A549 (cell line): ENCODE data around the gene GRIK2. TPM values are rescaled to one million over a fixed set of nuclear protein-coding genes. Genes with fewer than 3 reads are reported as not detected.

Source experiments
- ATAC-seq, 2 experiments: fragments of 200-7000 bp in 1 of 2; fragments of >200 bp in 1 of 2; cut with Nextera tagmentation in 1 of 2; cut with Tn5 transposase in 1 of 2; 3 replicates each; pipeline versions ENCODE4 v1.8.0 to v1.9.1; 2018 to 2020; ENCODE audit warnings: mild to moderate bottlenecking in 1 of 2, moderate library complexity in 1 of 2
- CTCF ChIA-PET: fragments of 300-600 bp; sonication (Branson Sonifier 250); formaldehyde crosslinking; extraction: SDS; loops from one replicate; lab custom pipeline; 2021; ENCODE audit warnings: antibody characterized with exemption, inconsistent platforms; lab: Yijun Ruan, JAX
- POLR2A ChIA-PET: fragments of 350-600 bp; formaldehyde crosslinking; extraction: SDS; loops from one replicate; lab custom pipeline; 2021; ENCODE audit warnings: antibody characterized with exemption, inconsistent platforms; lab: Yijun Ruan, JAX
- DNase-seq, 2 experiments: peaks; one replicate each; pipeline versions ENCODE4 v3.0.0 to v3.0.0-alpha.2; 2011 to 2016; ENCODE audit warnings: low read depth in 1 of 2, low spot score in 1 of 2
- FAIRE-seq: peaks from 2 replicates; lab custom pipeline; 2011; peaks lifted over from hg19 to GRCh38; lab: Jason Lieb, UNC
- H3K27ac ChIP-seq, 2 experiments: fragments of >200 bp; sonication (Bioruptor Twin); formaldehyde crosslinking; 3 replicates each; pipeline ENCODE4 v1.5.1; 2016 to 2017
- H3K4me1 ChIP-seq: fragments of >200 bp; sonication (Bioruptor Twin); formaldehyde crosslinking; 3 replicates; pipeline ENCODE4 v1.6.1; 2016
- H3K4me2 ChIP-seq: fragments of >200 bp; sonication (Bioruptor Twin); formaldehyde crosslinking; 3 replicates; pipeline ENCODE4 v1.6.1; 2016
- H3K4me3 ChIP-seq: fragments of >200 bp; sonication (Bioruptor Twin); formaldehyde crosslinking; 3 replicates; pipeline ENCODE4 v1.5.1; 2016
- H3K9me3 ChIP-seq: fragments of >200 bp; sonication (Bioruptor Twin); formaldehyde crosslinking; 3 replicates; pipeline ENCODE4 v1.6.1; 2016
- CBX8 ChIP-seq: fragments of 200-600 bp; sonication (generic); IDR thresholded peaks from 2 replicates; pipeline ENCODE4 v1.6.1; 2016
- CEBPB ChIP-seq, 2 experiments: fragments of >200 bp in 1 of 2; sonication (Bioruptor Twin) in 1 of 2; formaldehyde crosslinking in 1 of 2; IDR thresholded peaks; 2 replicates each; pipeline ENCODE4 v1.6.1; 2012 to 2016
- CHD2 ChIP-seq: fragments of 150-350 bp; IDR thresholded peaks from 2 replicates; pipeline ENCODE4 v1.6.1; 2014; ENCODE audit warnings: low read length; ENCODE audit not compliant: partially characterized antibody
- CHD4 ChIP-seq: fragments of 200-600 bp; sonication (generic); IDR thresholded peaks from 2 replicates; pipeline ENCODE4 v1.6.1; 2016; ENCODE audit warnings: antibody characterized with exemption, mild to moderate bottlenecking, borderline replicate concordance
- FOSB ChIP-seq: fragments of 250-450 bp; sonication (Bioruptor Pico); IDR thresholded peaks from 2 replicates; pipeline ENCODE4 v1.5.0; 2020; ENCODE audit warnings: mild to moderate bottlenecking, moderate library complexity
- FOSL2 ChIP-seq, 2 experiments: fragments of 450-650 bp in 1 of 2; fragments of >200 bp in 1 of 2; sonication (Bioruptor Twin) in 1 of 2; formaldehyde crosslinking; IDR thresholded peaks; 2 replicates each; pipeline versions ENCODE4 v1.5.0 to v1.6.1; 2016 to 2020; ENCODE audit warnings: mild to moderate bottlenecking in 1 of 2, moderate library complexity in 1 of 2
- GATA3 ChIP-seq: IDR thresholded peaks from 2 replicates; pipeline ENCODE4 v1.6.1; 2012; ENCODE audit warnings: borderline replicate concordance
- HOXB5 ChIP-seq: fragments of 250-450 bp; sonication (Bioruptor Pico); IDR thresholded peaks from 2 replicates; pipeline ENCODE4 v1.5.0; 2020; ENCODE audit warnings: mild to moderate bottlenecking, moderate library complexity
- JUN ChIP-seq, 2 experiments: fragments of >200 bp; sonication (Bioruptor Twin); formaldehyde crosslinking; IDR thresholded peaks; 2 replicates in 1 of 2; 3 replicates in 1 of 2; pipeline ENCODE4 v1.6.1; 2016 to 2017
- JUNB ChIP-seq: fragments of >200 bp; sonication (Bioruptor Twin); formaldehyde crosslinking; IDR thresholded peaks from 2 replicates; pipeline ENCODE4 v1.6.1; 2016
- KDM1A ChIP-seq: fragments of 200-600 bp; sonication (generic); IDR thresholded peaks from 2 replicates; pipeline ENCODE4 v1.6.1; 2016; ENCODE audit warnings: low read depth, mild to moderate bottlenecking
- NR3C1 ChIP-seq: fragments of >200 bp; sonication (Bioruptor Twin); formaldehyde crosslinking; IDR thresholded peaks from 3 replicates; pipeline ENCODE4 v1.6.1; 2017
- PHF8 ChIP-seq: fragments of 200-600 bp; sonication (generic); IDR thresholded peaks from 2 replicates; pipeline ENCODE4 v1.6.1; 2016; ENCODE audit warnings: low read depth, mild to moderate bottlenecking, antibody characterized with exemption, moderate library complexity, borderline replicate concordance
- POLR2AphosphoS2 ChIP-seq: conservative IDR thresholded peaks from 2 replicates; pipeline ENCODE4 v1.6.1; 2012; ENCODE audit warnings: low read length, improper control_type of control experiment, inconsistent platforms
- RCOR1 ChIP-seq: fragments of 150-350 bp; IDR thresholded peaks from 2 replicates; pipeline ENCODE4 v1.6.1; 2014; ENCODE audit warnings: antibody characterized with exemption, low read length, low read depth
- RFX5 ChIP-seq: fragments of 450-650 bp; IDR thresholded peaks from 2 replicates; pipeline ENCODE4 v1.7.1; 2014; ENCODE audit warnings: antibody characterized with exemption, mild to moderate bottlenecking, moderate library complexity
- SMC3 ChIP-seq: fragments of >200 bp; sonication (Bioruptor Twin); formaldehyde crosslinking; IDR thresholded peaks from 3 replicates; pipeline ENCODE4 v1.6.1; 2018; ENCODE audit warnings: inconsistent platforms
- SREBF2 ChIP-seq: fragments of 450-650 bp; IDR thresholded peaks from 2 replicates; pipeline ENCODE4 v1.6.1; 2014; ENCODE audit warnings: mild to moderate bottlenecking, moderate library complexity
- TFCP2L1 ChIP-seq: fragments of 250-450 bp; sonication (Bioruptor Pico); IDR thresholded peaks from 2 replicates; pipeline ENCODE4 v1.5.0; 2021; ENCODE audit warnings: mild to moderate bottlenecking
- TP53 ChIP-seq: fragments of 250-450 bp; sonication (Bioruptor Pico); IDR thresholded peaks from 2 replicates; pipeline ENCODE4 v1.5.0; 2021; ENCODE audit warnings: mild to moderate bottlenecking, moderate library complexity
- WGBS: methylation state at CpG from one replicate; pipeline ENCODE4 v1.1.6; 2017; ENCODE audit errors: missing lambda C conversion rate; 5-methylcytosine and 5-hydroxymethylcytosine counted together
- polyA plus RNA-seq, 4 experiments: library from polyadenylated mRNA; depleted of rRNA in 3 of 4; stranded (reverse); fragments of >200 nt; fragmentation: RNase III in 1 of 4; extraction: RNeasy Plus Mini Kit Qiagen cat#74134 plus additional on column Dnase treatment in 1 of 4; gene quantifications; 2 replicates in 3 of 4; 3 replicates in 1 of 4; pipeline ENCODE4 v1.2.3, GENCODE V29; 2011 to 2017
- TF ChIP-seq, protein P1 (sequence below): fragments of 450-650 bp; IDR thresholded peaks from 2 replicates; pipeline ENCODE4 v1.6.1; 2014; ENCODE audit warnings: antibody characterized with exemption
- TF ChIP-seq, protein P2 (sequence below): fragments of 250-450 bp; sonication (Bioruptor Pico); IDR thresholded peaks from 2 replicates; pipeline ENCODE4 v1.5.0; 2021; ENCODE audit warnings: mild to moderate bottlenecking, moderate library complexity, borderline replicate concordance
- TF ChIP-seq, protein P3 (sequence below): fragments of >200 bp; sonication (Bioruptor Twin); formaldehyde crosslinking; IDR thresholded peaks from 3 replicates; pipeline ENCODE4 v1.5.1; 2016

Gene GRIK2
- polyA plus RNA-seq, 2 of the 4 experiments (the other 2 are of a cell fraction), result 0.56 to 0.65 TPM

DNA sequence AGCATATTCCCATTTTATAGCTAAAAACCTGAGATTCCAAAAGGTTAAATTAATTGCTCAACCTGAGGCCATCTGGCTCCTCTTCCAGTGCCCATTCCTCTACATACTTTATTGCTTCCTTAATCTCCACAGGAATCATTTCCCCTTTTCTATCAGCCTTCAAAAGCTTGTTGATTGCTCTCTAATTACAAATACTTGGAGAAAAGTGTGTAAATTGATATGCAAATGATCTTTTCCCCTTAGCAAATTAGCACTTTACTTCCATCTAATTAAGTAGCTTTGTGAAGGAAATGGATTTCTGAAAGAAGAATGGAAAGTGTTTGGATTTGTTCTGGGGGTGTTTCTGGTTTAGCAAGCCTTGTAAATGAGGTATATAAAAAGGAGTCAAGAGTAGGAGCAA, 323.3 kb downstream of the GRIK2 start:
- ATAC-seq, result no peak
- Histone ChIP-seq H3K27ac (no peak overlapping the region), H3K4me2 (no peak overlapping the region), H3K4me1 (no peaks in the 10 kb centered on the region)
- CTCF ChIA-PET, result no interaction called here
- no peak for FAIRE-seq
- no peak for DNase-seq
- TF ChIP-seq CEBPB (IDR thresholded peaks at IDR 0.05), result no peak
- TF ChIP-seq, protein P1, sequence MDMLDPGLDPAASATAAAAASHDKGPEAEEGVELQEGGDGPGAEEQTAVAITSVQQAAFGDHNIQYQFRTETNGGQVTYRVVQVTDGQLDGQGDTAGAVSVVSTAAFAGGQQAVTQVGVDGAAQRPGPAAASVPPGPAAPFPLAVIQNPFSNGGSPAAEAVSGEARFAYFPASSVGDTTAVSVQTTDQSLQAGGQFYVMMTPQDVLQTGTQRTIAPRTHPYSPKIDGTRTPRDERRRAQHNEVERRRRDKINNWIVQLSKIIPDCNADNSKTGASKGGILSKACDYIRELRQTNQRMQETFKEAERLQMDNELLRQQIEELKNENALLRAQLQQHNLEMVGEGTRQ, result no peak
- no peak for TF ChIP-seq SMC3
- TF ChIP-seq RFX5, result no peak
- no peak for TF ChIP-seq HOXB5 (CRISPR knock-in tag)
- TF ChIP-seq CHD4, result no peak
- no peak for TF ChIP-seq TFCP2L1
- TF ChIP-seq FOSL2 (IDR thresholded peaks at IDR 0.05), result no peak
- TF ChIP-seq FOSL2 (CRISPR knock-in tag; IDR thresholded peaks at IDR 0.05), result no peak
- TF ChIP-seq, all 56 proteins: peak for 0
- Histone ChIP-seq H3K9me3 (no peaks in the 10 kb centered on the region), H3K4me3 (no peak overlapping the region)
- POLR2A ChIA-PET, result no interaction called here

DNA sequence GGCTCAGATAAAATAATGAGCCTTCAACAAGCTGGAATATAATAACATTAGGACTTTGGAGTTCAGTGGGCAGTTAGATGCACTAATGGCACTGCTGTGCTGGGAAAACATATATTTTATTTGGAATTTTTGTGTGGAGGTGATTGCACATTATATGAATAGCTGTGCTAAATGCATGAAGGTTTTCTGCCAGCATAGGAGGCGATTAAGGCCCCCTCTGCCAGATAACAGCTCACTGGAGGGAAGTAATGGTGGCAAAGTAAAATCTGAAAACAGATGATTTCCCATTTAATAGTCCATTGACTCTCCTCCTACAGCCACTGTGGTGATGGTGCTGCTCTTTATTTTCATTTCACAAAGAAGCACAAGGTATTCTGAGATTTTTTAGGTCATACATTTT, 326.0 kb downstream of the GRIK2 start:
- Histone ChIP-seq H3K27ac (no peak overlapping the region), H3K4me1 (peaks cover 13% of the 10 kb centered on the region; the same call in 2 of the 3 replicates), H3K9me3 (no peaks in the 10 kb centered on the region), H3K4me2 (no peak overlapping the region), H3K4me3 (no peak overlapping the region)
- WGBS, result 36% methylated on average over 1 of the region's 1 CpG
- no peak for TF ChIP-seq CHD4
- no peak for TF ChIP-seq JUNB
- no peak for TF ChIP-seq GATA3
- no peak for TF ChIP-seq NR3C1
- no peak for TF ChIP-seq POLR2AphosphoS2
- TF ChIP-seq, protein P2, sequence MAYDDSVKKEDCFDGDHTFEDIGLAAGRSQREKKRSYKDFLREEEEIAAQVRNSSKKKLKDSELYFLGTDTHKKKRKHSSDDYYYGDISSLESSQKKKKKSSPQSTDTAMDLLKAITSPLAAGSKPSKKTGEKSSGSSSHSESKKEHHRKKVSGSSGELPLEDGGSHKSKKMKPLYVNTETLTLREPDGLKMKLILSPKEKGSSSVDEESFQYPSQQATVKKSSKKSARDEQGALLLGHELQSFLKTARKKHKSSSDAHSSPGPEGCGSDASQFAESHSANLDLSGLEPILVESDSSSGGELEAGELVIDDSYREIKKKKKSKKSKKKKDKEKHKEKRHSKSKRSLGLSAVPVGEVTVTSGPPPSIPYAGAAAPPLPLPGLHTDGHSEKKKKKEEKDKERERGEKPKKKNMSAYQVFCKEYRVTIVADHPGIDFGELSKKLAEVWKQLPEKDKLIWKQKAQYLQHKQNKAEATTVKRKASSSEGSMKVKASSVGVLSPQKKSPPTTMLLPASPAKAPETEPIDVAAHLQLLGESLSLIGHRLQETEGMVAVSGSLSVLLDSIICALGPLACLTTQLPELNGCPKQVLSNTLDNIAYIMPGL (CRISPR knock-in tag), result no peak
- TF ChIP-seq JUN (IDR thresholded peaks at IDR 0.05), result no peak
- FAIRE-seq (no peak), DNase-seq (no peak), ATAC-seq (no peak)
- POLR2A ChIA-PET, result no interaction called here
- CTCF ChIA-PET, result no interaction called here

DNA sequence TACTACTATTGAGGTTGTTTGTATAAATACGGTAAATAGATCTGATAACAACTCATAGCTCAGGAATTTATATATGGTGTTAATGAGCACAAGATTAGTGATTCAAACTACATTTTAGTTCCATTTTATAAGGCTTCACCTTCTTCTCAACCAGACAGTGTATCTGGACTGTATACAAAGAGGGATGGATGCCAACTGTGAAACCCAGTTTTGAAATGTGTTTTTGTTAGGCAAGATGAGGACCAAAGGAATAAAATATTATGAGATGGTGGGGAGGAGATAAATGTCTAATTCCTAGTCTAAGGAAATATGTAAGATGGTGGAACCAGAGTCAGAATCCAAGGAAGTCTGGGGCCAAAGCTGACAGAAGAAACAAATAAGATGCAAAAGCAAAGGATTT, 329.0 kb downstream of the GRIK2 start:
- WGBS, result 80% methylated on average over 1 of the region's 1 CpG
- no peaks in the 10 kb centered on the region for H3K9me3 ChIP-seq
- CTCF ChIA-PET, result no interaction called here
- H3K4me1 ChIP-seq, result peaks cover 13% of the 10 kb centered on the region; the same call in 2 of the 3 replicates
- FAIRE-seq, result no peak
- H3K27ac ChIP-seq, result peak overlapping the region; percentile 40 to 73
- peak overlapping the region; percentile 45 for H3K4me2 ChIP-seq
- no peak overlapping the region for H3K4me3 ChIP-seq
- no peak for TF ChIP-seq GATA3
- no peak for TF ChIP-seq POLR2AphosphoS2
- no peak for TF ChIP-seq CHD2
- no peak for TF ChIP-seq TP53 (CRISPR knock-in tag)
- no peak for TF ChIP-seq CHD4
- TF ChIP-seq RCOR1, result no peak
- TF ChIP-seq CBX8, result no peak
- TF ChIP-seq, protein P3, sequence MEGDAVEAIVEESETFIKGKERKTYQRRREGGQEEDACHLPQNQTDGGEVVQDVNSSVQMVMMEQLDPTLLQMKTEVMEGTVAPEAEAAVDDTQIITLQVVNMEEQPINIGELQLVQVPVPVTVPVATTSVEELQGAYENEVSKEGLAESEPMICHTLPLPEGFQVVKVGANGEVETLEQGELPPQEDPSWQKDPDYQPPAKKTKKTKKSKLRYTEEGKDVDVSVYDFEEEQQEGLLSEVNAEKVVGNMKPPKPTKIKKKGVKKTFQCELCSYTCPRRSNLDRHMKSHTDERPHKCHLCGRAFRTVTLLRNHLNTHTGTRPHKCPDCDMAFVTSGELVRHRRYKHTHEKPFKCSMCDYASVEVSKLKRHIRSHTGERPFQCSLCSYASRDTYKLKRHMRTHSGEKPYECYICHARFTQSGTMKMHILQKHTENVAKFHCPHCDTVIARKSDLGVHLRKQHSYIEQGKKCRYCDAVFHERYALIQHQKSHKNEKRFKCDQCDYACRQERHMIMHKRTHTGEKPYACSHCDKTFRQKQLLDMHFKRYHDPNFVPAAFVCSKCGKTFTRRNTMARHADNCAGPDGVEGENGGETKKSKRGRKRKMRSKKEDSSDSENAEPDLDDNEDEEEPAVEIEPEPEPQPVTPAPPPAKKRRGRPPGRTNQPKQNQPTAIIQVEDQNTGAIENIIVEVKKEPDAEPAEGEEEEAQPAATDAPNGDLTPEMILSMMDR, result no peak
- TF ChIP-seq, protein P1, result no peak
- no peak for TF ChIP-seq HOXB5 (CRISPR knock-in tag)
- TF ChIP-seq FOSB (CRISPR knock-in tag), result no peak
- TF ChIP-seq KDM1A, result no peak
- TF ChIP-seq SREBF2, result no peak
- TF ChIP-seq, protein P2 (CRISPR knock-in tag), result no peak
- no peak for TF ChIP-seq PHF8
- POLR2A ChIA-PET, result no interaction called here
- DNase-seq, result no peak
- ATAC-seq, result no peak
